ENCODE results near the gene ADD2. TPM values are rescaled to one million over a fixed set of nuclear protein-coding genes. Genes with fewer than 3 reads are reported as not detected.

Gene ADD2
- total RNA-seq, 4 donors from 2014 or later = 0.40 to 1.9 (median 1.1) TPM

DNA sequence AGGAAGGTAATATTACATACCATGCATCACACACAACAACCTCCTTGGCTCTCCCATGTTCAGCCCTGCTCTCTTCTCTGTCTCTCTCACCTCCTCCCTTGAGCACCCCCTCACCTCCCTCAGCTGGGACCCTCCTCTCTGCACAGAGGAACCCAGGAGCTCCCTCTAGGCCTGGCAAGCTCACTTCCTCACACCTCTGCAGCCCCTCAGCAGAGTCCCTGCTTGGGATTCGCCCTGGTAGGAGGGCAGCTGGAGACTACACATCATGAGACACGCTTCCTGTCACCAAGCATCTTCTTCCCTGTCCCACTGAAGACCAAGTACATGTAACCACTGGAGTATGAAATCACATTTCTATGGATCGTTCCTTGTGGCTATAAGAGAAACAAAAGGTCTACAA lies 51.0 kb downstream of the ADD2 start:
- H3K27me3 ChIP-seq = peaks cover 2% of the 10 kb centered on the region
- in situ Hi-C loops (cut with MboI; ENCODE audit: low pct_ligation_motif_present in 1 of 4, low pct_unique_long_range_greater_than_20kb in 1 of 4, low sequenced_read_pairs in 3 of 4) (no loop called here), intact Hi-C loops (cut with DNase I; ENCODE audit: low total_unique reads) (no loop called here)
- H3K4me3 ChIP-seq = no peak overlapping the region
- TF ChIP-seq, protein P1, sequence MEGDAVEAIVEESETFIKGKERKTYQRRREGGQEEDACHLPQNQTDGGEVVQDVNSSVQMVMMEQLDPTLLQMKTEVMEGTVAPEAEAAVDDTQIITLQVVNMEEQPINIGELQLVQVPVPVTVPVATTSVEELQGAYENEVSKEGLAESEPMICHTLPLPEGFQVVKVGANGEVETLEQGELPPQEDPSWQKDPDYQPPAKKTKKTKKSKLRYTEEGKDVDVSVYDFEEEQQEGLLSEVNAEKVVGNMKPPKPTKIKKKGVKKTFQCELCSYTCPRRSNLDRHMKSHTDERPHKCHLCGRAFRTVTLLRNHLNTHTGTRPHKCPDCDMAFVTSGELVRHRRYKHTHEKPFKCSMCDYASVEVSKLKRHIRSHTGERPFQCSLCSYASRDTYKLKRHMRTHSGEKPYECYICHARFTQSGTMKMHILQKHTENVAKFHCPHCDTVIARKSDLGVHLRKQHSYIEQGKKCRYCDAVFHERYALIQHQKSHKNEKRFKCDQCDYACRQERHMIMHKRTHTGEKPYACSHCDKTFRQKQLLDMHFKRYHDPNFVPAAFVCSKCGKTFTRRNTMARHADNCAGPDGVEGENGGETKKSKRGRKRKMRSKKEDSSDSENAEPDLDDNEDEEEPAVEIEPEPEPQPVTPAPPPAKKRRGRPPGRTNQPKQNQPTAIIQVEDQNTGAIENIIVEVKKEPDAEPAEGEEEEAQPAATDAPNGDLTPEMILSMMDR (IDR thresholded peaks at IDR 0.05) = no peak
- no peak for TF ChIP-seq POLR2AphosphoS5 (IDR thresholded peaks at IDR 0.05)
- TF ChIP-seq EP300 (IDR thresholded peaks at IDR 0.05; ENCODE audit: low read depth) = no peak
- TF ChIP-seq POLR2A (IDR thresholded peaks at IDR 0.05) = no peak
- H3K27ac ChIP-seq = no peak overlapping the region
- no peak for DNase-seq
- no peaks in the 10 kb centered on the region for H3K9me3 ChIP-seq
- no peaks in the 10 kb centered on the region for H3K4me1 ChIP-seq
- 68 to 94% methylated on average over 2 to 3 of the region's 3 CpGs for WGBS, 2 donors (ENCODE audit: low coverage in 1 of 2)
- H3K36me3 ChIP-seq = no peaks in the 10 kb centered on the region

DNA sequence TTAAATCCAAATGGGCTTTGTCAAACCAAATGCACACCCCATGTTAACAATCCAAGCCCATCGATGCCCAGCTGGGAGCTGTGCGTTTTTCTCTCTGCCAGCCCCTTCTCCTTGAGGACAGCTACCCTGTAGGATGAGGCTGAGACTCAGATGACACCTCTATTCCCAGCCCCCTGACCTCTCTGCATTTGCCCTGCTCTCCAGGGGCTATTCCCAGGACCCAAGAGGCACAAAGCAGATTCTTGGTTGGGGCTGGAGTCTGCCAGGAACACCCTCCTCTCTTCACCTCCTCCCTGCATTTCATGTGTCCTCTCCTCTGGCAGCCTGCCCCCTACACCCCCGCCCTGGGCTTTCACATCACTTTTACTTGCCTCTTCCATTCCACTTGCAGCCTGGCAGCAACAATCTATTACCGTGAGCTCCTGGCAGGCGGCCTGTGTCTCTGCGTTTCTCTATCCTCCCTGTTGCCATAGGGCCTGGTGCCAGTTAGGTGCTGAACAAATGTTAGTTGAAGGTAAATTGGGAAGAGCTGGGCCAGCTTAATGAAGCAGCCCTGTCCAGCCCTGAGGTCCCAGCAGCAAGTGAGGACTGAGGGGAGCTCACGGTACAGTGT lies 51.8 kb downstream of the ADD2 start:
- H3K4me3 ChIP-seq = no peak overlapping the region

GRCh38 chr2:70715071-70715985 lies 52.7 kb downstream of the ADD2 start:
- intact Hi-C loops (cut with DNase I; ENCODE audit: low total_unique reads) = no loop called here
- no peak overlapping the region for H3K27ac ChIP-seq
- 77 to 85% methylated on average over 2 to 7 of the region's 7 CpGs for WGBS, 2 donors (ENCODE audit: low coverage in 1 of 2)
- no peaks in the 10 kb centered on the region for H3K36me3 ChIP-seq
- no peak for TF ChIP-seq POLR2A (IDR thresholded peaks at IDR 0.05)
- TF ChIP-seq, protein P1 (IDR thresholded peaks at IDR 0.05) = no peak
- in situ Hi-C loops (cut with MboI; ENCODE audit: low pct_ligation_motif_present in 1 of 4, low pct_unique_long_range_greater_than_20kb in 1 of 4, low sequenced_read_pairs in 3 of 4) = no loop called here
- DNase-seq = no peak
- H3K4me3 ChIP-seq = no peak overlapping the region
- H3K27me3 ChIP-seq = peaks cover 2% of the 10 kb centered on the region
- H3K4me1 ChIP-seq = no peaks in the 10 kb centered on the region
- H3K9me3 ChIP-seq = no peaks in the 10 kb centered on the region

More for the DNA sequence above, 51.8 kb downstream of the ADD2 start:
- Histone ChIP-seq H3K27me3 (peaks cover 2% of the 10 kb centered on the region), H3K27ac (no peak overlapping the region), H3K9me3 (no peaks in the 10 kb centered on the region), H3K36me3 (no peaks in the 10 kb centered on the region), H3K4me1 (no peaks in the 10 kb centered on the region)
- in situ Hi-C loops (cut with MboI; ENCODE audit: low pct_ligation_motif_present in 1 of 4, low pct_unique_long_range_greater_than_20kb in 1 of 4, low sequenced_read_pairs in 3 of 4) = no loop called here
- intact Hi-C loops (cut with DNase I; ENCODE audit: low total_unique reads) = no loop called here
- DNase-seq = no peak
- 74 to 83% methylated on average over 2 to 7 of the region's 7 CpGs for WGBS, 2 donors (ENCODE audit: low coverage in 1 of 2)
- TF ChIP-seq POLR2AphosphoS5 (IDR thresholded peaks at IDR 0.05) (no peak), POLR2A (IDR thresholded peaks at IDR 0.05) (no peak), EP300 (IDR thresholded peaks at IDR 0.05; ENCODE audit: low read depth) (no peak)
- TF ChIP-seq, protein P1 (IDR thresholded peaks at IDR 0.05) = no peak

DNA sequence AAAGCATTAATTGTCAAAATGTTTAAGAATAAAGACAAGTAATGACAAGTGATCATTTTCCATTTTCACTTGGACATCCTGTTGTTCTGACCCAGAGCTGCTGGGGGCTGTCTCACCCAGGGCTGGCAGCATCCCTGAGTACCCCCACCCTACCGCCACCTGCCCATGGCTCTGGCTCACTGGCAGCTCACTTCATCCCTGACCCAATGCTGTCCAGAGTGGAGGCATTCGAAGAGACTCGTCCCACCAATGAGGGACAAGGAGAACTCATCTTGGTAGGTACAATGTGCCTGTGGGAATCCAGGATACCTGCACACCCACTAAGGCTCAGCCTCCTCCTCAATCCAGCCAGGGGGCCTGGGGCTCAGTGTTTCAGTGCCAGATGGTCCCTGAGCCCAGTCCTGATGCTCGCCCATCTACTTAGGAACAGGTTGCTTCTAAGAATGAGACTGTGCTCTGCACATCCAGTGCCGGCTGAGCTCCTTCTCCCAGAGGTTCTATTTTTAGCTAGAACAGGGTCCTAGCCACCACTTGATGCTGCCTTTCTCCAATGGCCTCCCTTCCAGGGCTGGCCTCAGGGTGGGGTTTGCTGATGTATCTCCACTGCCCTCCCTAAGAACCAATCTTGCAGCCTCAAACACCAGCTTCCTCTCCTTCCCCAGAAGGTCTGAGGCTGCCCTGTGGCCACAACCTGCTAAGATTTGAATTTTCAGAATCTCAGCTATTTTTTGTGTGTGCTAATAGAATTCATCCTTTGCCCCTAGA lies 53.7 kb downstream of the ADD2 start:
- in situ Hi-C loops (cut with MboI; ENCODE audit: low pct_ligation_motif_present in 1 of 4, low pct_unique_long_range_greater_than_20kb in 1 of 4, low sequenced_read_pairs in 3 of 4) (no loop called here), intact Hi-C loops (cut with DNase I; ENCODE audit: low total_unique reads) (no loop called here)
- Histone ChIP-seq H3K4me3 (no peak overlapping the region), H3K4me1 (no peaks in the 10 kb centered on the region), H3K9me3 (no peaks in the 10 kb centered on the region), H3K36me3 (no peaks in the 10 kb centered on the region), H3K27ac (no peak overlapping the region), H3K27me3 (peaks cover 2% of the 10 kb centered on the region)
- WGBS, 2 donors (ENCODE audit: low coverage in 1 of 2) = 91% methylated on average over 5 of the region's 5 CpGs; no CpG with 5 or more reads in 1 of the 2 donors
- DNase-seq = no peak
- no peak for TF ChIP-seq EP300 (IDR thresholded peaks at IDR 0.05; ENCODE audit: low read depth)
- TF ChIP-seq, protein P1 (IDR thresholded peaks at IDR 0.05) = no peak
- no peak for TF ChIP-seq POLR2AphosphoS5 (IDR thresholded peaks at IDR 0.05)
- TF ChIP-seq POLR2A (IDR thresholded peaks at IDR 0.05) = no peak

Data from transverse colon (tissue), 4 donors.